Heart left ventricle (tissue), 11 donors: ENCODE data around the gene GJA4. TPM values are rescaled to one million over a fixed set of nuclear protein-coding genes. Genes with fewer than 3 reads are reported as not detected.

ENCODE experiments used
- polyA plus RNA-seq, 2 donors: library from polyadenylated mRNA; stranded (reverse); fragments of 200-250 nt; gene quantifications; one replicate each; pipeline ENCODE4 v1.2.3, GENCODE V29; 2013
- total RNA-seq, 9 donors: library from RNA; depleted of rRNA in 2 of 9; stranded (reverse); fragments of >200 nt in 2 of 9; fragmentation: NEBNext Ultra II Directional in 3 of 9; extraction: Animal tissue kit (Norgen Biotek cat#: 25700) in 3 of 9; gene quantifications; one replicate each; pipeline versions ENCODE4 v1.1.0 to v1.2.4, GENCODE V29; 2016 to 2023
- donor health status: ischemic (EF 13 %, LVEDD 7.1; RV severe dilation, severe dysfunction).
- donor health status: healthy with polysubstance abuse.
- donor health status: DM: no; HTN: yes; CAD: no.
- donor health status: DM: no; HTN: no; CAD: no.
- donor health status: ischemic (EF 25% LVEDD 5.7; RV mildly dilated, moderate dysfunction).
- donor health status: healthy.
- donor health status: DM: yes; HTN: yes; CAD: no.
- donor health status: PGD.
- donor health status: nonischemic (EF 23%, LVEDD 6.1; RV moderate dilation, normal function).

GJA4 gene
- total and polyA plus RNA-seq, 11 donors = 14.2 to 78.0 (median 23.0) TPM

Other genes with a start within 250 kb of the GJA4 start
- not detected for gene GJB5, start 38.0 kb upstream of the GJA4 start, total RNA-seq
- not detected for gene GJB5, start 38.0 kb upstream of the GJA4 start, polyA plus RNA-seq
- not detected for gene GJB4, start 33.3 kb upstream of the GJA4 start, total RNA-seq
- not detected for gene GJB4, start 33.3 kb upstream of the GJA4 start, polyA plus RNA-seq
- not detected for gene GJB3, start 11.8 kb upstream of the GJA4 start, total RNA-seq
- gene GJB3, start 11.8 kb upstream of the GJA4 start, polyA plus RNA-seq = not detected
- 10 to 100 TPM; 33.5 to 52.4 (median 37.8) TPM for gene SMIM12, start 66.8 kb downstream of the GJA4 start, total RNA-seq
- gene SMIM12, start 66.8 kb downstream of the GJA4 start, polyA plus RNA-seq = 10 to 100 TPM; 16.1 to 98.5 TPM
- under 1 TPM in 2 of 9 donors, not detected in 7; 0.07 to 0.51 TPM for gene DLGAP3, start 136.7 kb downstream of the GJA4 start, total RNA-seq
- under 1 TPM in 1 of 2 donors, not detected in 1; 0.10 TPM for gene DLGAP3, start 136.7 kb downstream of the GJA4 start, polyA plus RNA-seq
- gene TMEM35B, start 192.3 kb downstream of the GJA4 start, total RNA-seq = 10 to 100 TPM in 4 of 9 donors, 1 to 10 TPM in 5; 4.0 to 19.9 (median 8.6) TPM
- gene TMEM35B, start 192.3 kb downstream of the GJA4 start, polyA plus RNA-seq = 10 to 100 TPM; 12.3 to 19.5 TPM
- 10 to 100 TPM in 7 of 9 donors, 1 to 10 TPM in 2; 6.1 to 19.7 (median 14.5) TPM for gene ZMYM6, start 238.9 kb downstream of the GJA4 start, total RNA-seq
- gene ZMYM6, start 238.9 kb downstream of the GJA4 start, polyA plus RNA-seq = 10 to 100 TPM in 1 of 2 donors, 1 to 10 TPM in 1; 9.1 to 11.3 TPM